Fibroblast of lung (primary cell): ENCODE measurements around the gene USP32. TPM values are rescaled to one million over a fixed set of nuclear protein-coding genes. Genes with fewer than 3 reads are reported as not detected.

ENCODE experiments used
- DNase-seq, 2 donors: peaks; one replicate each; pipeline versions ENCODE4 v3.0.0 to v3.0.0-alpha.2; 2010; ENCODE audit warnings: low read depth in 2 of 2
- H2AFZ ChIP-seq: 2 replicates; pipeline ENCODE4 v1.5.1; 2012; ENCODE audit warnings: low read length, control low read depth, inconsistent platforms
- H3K27ac ChIP-seq: 2 replicates; pipeline ENCODE4 v1.5.1; 2011; ENCODE audit warnings: low read length, control low read depth; ENCODE audit not compliant: insufficient read depth
- H3K27me3 ChIP-seq: 2 replicates; pipeline ENCODE4 v1.5.1; 2011; ENCODE audit warnings: mild to moderate bottlenecking, low read length; ENCODE audit not compliant: control insufficient read depth, insufficient read depth
- H3K36me3 ChIP-seq: 2 replicates; pipeline ENCODE4 v1.5.1; 2011; ENCODE audit warnings: low read length; ENCODE audit not compliant: control insufficient read depth, insufficient read depth
- H3K4me1 ChIP-seq: 2 replicates; pipeline ENCODE4 v1.5.1; 2011; ENCODE audit warnings: low read length; ENCODE audit not compliant: control insufficient read depth, insufficient read depth; ENCODE audit errors: extremely low read depth
- H3K4me2 ChIP-seq: 2 replicates; pipeline ENCODE4 v1.5.1; 2011; ENCODE audit warnings: low read length, control low read depth; ENCODE audit not compliant: insufficient read depth; ENCODE audit errors: extremely low read depth
- H3K4me3 ChIP-seq, 4 experiments: fragments of 200-600 bp in 1 of 4; sonication (generic) in 1 of 4; replicated peaks in 1 of 4; 2 replicates each; pipeline ENCODE4 v1.5.1; 2011 to 2016; ENCODE audit warnings: low read length in 4 of 4, low read depth in 3 of 4, mild to moderate bottlenecking in 3 of 4, control low read depth in 2 of 4, inconsistent platforms in 1 of 4, mixed read lengths in 1 of 4; ENCODE audit not compliant: insufficient read depth in 1 of 4; ENCODE audit errors: control extremely low read depth in 1 of 4
- H3K79me2 ChIP-seq: 2 replicates; pipeline ENCODE4 v1.5.1; 2012; ENCODE audit warnings: mild to moderate bottlenecking, low read length, inconsistent platforms; ENCODE audit not compliant: control insufficient read depth, insufficient read depth
- H3K9ac ChIP-seq: 2 replicates; pipeline ENCODE4 v1.5.1; 2011; ENCODE audit warnings: mild to moderate bottlenecking, low read length, control low read depth; ENCODE audit not compliant: insufficient read depth
- H3K9me3 ChIP-seq: 2 replicates; pipeline ENCODE4 v1.5.1; 2012; ENCODE audit warnings: low read depth, low read length; ENCODE audit not compliant: control insufficient read depth, insufficient read depth
- H4K20me1 ChIP-seq: 2 replicates; pipeline ENCODE4 v1.5.1; 2011; ENCODE audit warnings: low read length; ENCODE audit not compliant: control insufficient read depth, insufficient read depth; ENCODE audit errors: extremely low read depth
- EZH2 ChIP-seq: IDR thresholded peaks from 2 replicates; pipeline ENCODE4 v1.5.1; 2012; ENCODE audit warnings: low read length, control low read depth, mild to moderate bottlenecking; ENCODE audit errors: missing control alignments
- polyA plus RNA-seq, 2 donors: library from polyadenylated mRNA; depleted of rRNA in 1 of 2; stranded (reverse) in 1 of 2; unstranded in 1 of 2; fragments of >200 nt; gene quantifications; 2 replicates each; pipeline ENCODE4 v1.2.1, GENCODE V29; 2011 to 2012; ENCODE audit warnings: missing spikeins in 1 of 2
- total RNA-seq: library from RNA; depleted of rRNA; stranded (reverse); fragments of >200 nt; gene quantifications from 2 replicates; pipeline ENCODE4 v1.2.1, GENCODE V29; 2014
- TF ChIP-seq, protein P1 (sequence below), 2 donors: IDR thresholded peaks in 1 of 2; conservative IDR thresholded peaks in 1 of 2; 1 replicate in 1 of 2; 2 replicates in 1 of 2; pipeline ENCODE4 v1.5.1; 2011 to 2012; ENCODE audit warnings: low read length in 2 of 2, control low read depth in 1 of 2, inconsistent platforms in 1 of 2, low read depth in 1 of 2, mild to moderate bottlenecking in 1 of 2

Gene USP32
- total and polyA plus RNA-seq, 2 donors (not counting 1 experiment from before 2014, with no cell fraction given), result 40.1 to 82.7 TPM

DNA sequence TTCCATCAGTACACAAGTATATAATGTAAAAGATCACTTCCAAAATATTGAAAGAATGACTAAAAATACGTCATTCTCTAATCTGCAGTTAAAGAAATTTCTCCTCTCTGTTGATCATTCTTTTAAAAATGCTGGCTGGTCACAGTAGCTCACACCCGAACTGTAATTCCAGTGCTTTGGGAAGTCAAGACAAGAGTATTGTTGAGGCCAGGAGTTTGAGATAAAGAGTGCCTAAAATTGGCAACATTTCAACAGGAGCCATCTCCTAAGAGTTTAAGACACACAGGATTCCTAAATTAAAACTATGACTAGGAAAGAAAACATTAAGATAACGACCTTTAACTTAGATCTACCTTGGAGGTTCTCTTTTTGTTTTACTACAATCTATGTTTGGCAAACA is 4.5 kb upstream of the USP32 start:
- no peaks in the 10 kb centered on the region for H3K4me1 ChIP-seq
- no peak overlapping the region for H3K4me2 ChIP-seq
- H3K27ac ChIP-seq, result no peak overlapping the region
- H3K79me2 ChIP-seq, result peaks cover 3% of the 10 kb centered on the region
- no peaks in the 10 kb centered on the region for H3K36me3 ChIP-seq
- no peaks in the 10 kb centered on the region for H4K20me1 ChIP-seq
- TF ChIP-seq, protein P1, sequence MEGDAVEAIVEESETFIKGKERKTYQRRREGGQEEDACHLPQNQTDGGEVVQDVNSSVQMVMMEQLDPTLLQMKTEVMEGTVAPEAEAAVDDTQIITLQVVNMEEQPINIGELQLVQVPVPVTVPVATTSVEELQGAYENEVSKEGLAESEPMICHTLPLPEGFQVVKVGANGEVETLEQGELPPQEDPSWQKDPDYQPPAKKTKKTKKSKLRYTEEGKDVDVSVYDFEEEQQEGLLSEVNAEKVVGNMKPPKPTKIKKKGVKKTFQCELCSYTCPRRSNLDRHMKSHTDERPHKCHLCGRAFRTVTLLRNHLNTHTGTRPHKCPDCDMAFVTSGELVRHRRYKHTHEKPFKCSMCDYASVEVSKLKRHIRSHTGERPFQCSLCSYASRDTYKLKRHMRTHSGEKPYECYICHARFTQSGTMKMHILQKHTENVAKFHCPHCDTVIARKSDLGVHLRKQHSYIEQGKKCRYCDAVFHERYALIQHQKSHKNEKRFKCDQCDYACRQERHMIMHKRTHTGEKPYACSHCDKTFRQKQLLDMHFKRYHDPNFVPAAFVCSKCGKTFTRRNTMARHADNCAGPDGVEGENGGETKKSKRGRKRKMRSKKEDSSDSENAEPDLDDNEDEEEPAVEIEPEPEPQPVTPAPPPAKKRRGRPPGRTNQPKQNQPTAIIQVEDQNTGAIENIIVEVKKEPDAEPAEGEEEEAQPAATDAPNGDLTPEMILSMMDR (conservative IDR thresholded peaks at IDR 0.05 in 1 of 2, IDR thresholded peaks at IDR 0.05 in 1 of 2; ENCODE audit: low read depth in 1 of 2, low read length in 2 of 2), result no peak
- no peak for TF ChIP-seq EZH2
- no peak overlapping the region for H3K4me3 ChIP-seq
- no peaks in the 10 kb centered on the region for H3K27me3 ChIP-seq
- no peaks in the 10 kb centered on the region for H3K9me3 ChIP-seq
- DNase-seq, result no peak
- H2AFZ ChIP-seq, result no peak overlapping the region
- H3K9ac ChIP-seq, result no peak overlapping the region

DNA sequence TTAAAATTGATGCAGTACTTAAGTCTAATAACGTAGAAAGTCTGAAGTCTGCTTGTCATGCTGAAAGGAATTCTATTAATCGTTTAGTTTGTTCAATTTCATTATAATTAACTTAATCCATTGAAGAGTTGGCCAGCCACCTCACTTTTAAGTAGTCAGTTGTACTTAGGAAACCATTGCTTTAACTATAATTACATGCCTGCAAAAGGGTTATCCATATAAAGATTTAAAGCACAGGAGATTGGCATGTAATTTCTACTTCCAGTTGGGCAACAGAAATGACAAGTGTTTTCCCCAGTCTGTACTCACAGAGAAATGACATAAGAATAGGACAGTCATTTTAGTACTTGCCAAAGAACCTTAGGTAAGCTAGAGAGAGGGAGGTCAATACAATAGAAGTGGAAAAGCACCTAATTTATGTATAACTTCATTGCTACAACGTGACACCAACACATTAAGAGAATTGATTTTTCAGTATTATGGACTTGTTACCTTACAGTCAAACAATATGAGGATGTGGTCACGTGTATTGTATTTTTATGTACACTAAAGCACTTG is 3.7 kb upstream of the USP32 start:
- Histone ChIP-seq H3K27ac (no peak overlapping the region), H3K4me2 (no peak overlapping the region), H3K9ac (no peak overlapping the region), H3K4me1 (no peaks in the 10 kb centered on the region), H2AFZ (no peak overlapping the region), H3K27me3 (no peaks in the 10 kb centered on the region), H3K9me3 (no peaks in the 10 kb centered on the region), H3K36me3 (no peaks in the 10 kb centered on the region), H3K79me2 (peaks cover 12% of the 10 kb centered on the region), H3K4me3 (no peak overlapping the region), H4K20me1 (no peaks in the 10 kb centered on the region)
- TF ChIP-seq, protein P1 (conservative IDR thresholded peaks at IDR 0.05 in 1 of 2, IDR thresholded peaks at IDR 0.05 in 1 of 2; ENCODE audit: low read depth in 1 of 2, low read length in 2 of 2), result no peak
- TF ChIP-seq EZH2, result no peak
- DNase-seq, result no peak

DNA sequence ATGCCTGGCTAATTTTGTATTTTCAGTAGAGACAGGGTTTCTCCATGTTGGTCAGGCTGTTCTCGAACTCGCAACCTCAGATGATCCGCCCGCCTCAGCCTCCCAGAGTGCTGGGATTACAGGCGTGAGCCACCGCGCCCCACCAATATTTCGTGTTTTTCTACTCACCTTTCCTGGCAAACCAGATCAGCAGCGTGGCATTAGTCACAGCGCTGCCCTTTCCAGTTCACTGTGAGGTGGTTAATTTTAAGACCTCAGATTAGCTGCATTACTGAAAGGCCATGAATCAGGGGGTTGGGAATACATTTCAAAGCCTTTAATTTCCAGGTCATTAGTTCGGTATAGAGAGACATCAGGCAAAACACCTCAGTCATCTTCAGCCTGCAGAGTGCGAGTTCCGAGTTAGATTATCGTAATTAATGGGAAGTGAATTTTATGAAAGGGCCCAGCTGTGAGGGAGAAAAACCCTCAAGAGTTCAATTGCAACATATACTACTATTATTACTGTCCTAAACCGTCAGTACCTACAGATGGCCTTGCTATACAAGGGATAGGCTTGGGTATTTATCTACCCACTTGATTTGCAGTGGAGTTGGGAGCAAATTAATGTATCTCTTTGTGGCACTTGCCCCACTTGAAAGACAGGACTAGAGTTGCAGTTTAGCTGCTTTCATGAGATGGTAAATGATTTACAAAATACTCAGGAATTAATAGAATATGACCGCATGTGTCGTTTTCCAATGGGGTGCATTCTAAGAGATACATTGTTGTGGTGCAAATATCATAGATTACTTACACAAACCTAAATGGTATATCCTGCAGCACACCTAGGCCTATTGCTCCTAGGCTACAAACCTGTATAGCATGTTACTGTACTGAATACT is 2.1 kb upstream of the USP32 start:
- H3K27ac ChIP-seq, result no peak overlapping the region
- H3K4me1 ChIP-seq, result no peaks in the 10 kb centered on the region
- H3K36me3 ChIP-seq, result no peaks in the 10 kb centered on the region
- no peaks in the 10 kb centered on the region for H4K20me1 ChIP-seq
- H3K27me3 ChIP-seq, result no peaks in the 10 kb centered on the region
- no peak for DNase-seq
- no peak overlapping the region for H3K4me3 ChIP-seq
- H3K4me2 ChIP-seq, result no peak overlapping the region
- TF ChIP-seq, protein P1 (conservative IDR thresholded peaks at IDR 0.05 in 1 of 2, IDR thresholded peaks at IDR 0.05 in 1 of 2; ENCODE audit: low read depth in 1 of 2, low read length in 2 of 2), result no peak
- TF ChIP-seq EZH2, result no peak
- no peak overlapping the region for H3K9ac ChIP-seq
- H3K9me3 ChIP-seq, result no peaks in the 10 kb centered on the region
- H2AFZ ChIP-seq, result no peak overlapping the region
- H3K79me2 ChIP-seq, result peaks cover 25% of the 10 kb centered on the region
